ENCODE results near the gene LUC7L3. TPM values are rescaled to one million over a fixed set of nuclear protein-coding genes. Genes with fewer than 3 reads are reported as not detected.

The LUC7L3 gene
- total and polyA plus RNA-seq, 2 of the 13 experiments (the other 11 are each of a cell fraction or from before 2014, with no cell fraction given): 108 to 120 TPM

DNA sequence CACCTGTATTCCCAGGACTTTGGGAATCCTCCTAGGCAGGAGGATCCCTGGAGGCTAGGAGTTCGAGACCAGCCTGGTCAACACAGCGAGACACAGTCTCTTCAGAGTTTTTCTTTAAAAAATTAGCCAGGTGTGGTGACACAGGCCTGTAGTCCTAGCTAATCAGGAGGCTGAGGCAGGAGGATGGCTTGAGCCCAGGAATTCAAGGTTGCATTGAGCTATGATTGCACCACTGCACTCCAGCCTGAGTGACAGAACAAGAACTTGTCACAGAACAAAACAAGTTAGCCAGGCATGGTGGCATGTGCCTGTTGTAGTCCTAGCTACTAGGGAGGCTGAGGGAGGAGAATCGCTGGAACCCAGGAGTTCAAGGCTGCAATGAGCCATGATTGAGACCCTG is 36.5 kb upstream of the LUC7L3 start (continued):
- TF ChIP-seq ZMYM3 (CRISPR knock-in tag; IDR thresholded peaks at IDR 0.05) (peak; percentile 77), KAT8 (CRISPR knock-in tag; IDR thresholded peaks at IDR 0.05) (0 out of 2 replicates have a peak, but pooled peaks have one; percentile 25), ZSCAN25 (CRISPR knock-in tag; IDR thresholded peaks at IDR 0.05) (no peak), JUNB (CRISPR knock-in tag; IDR thresholded peaks at IDR 0.05; ENCODE audit: borderline replicate concordance) (no peak), PRMT3 (CRISPR knock-in tag; IDR thresholded peaks at IDR 0.05; ENCODE audit: borderline replicate concordance, low read depth) (no peak), GLI4 (CRISPR knock-in tag; IDR thresholded peaks at IDR 0.05; ENCODE audit: borderline replicate concordance) (no peak), ZSCAN29 (CRISPR knock-in tag; conservative IDR thresholded peaks at IDR 0.05) (no peak), ZNF354B (CRISPR knock-in tag; IDR thresholded peaks at IDR 0.05) (no peak), ZNF737 (CRISPR knock-in tag; IDR thresholded peaks at IDR 0.05; ENCODE audit: borderline replicate concordance) (no peak), ZNF713 (CRISPR knock-in tag; IDR thresholded peaks at IDR 0.05) (no peak), POLR2AphosphoS2 (IDR thresholded peaks at IDR 0.05; ENCODE audit: low read depth, low read length) (no peak), SMC3 (IDR thresholded peaks at IDR 0.05; ENCODE audit: low read length) (0 out of 2 replicates have a peak, but pooled peaks have one; percentile 3), CEBPG (CRISPR knock-in tag; IDR thresholded peaks at IDR 0.05) (peak; percentile 75), ZNF619 (CRISPR knock-in tag; IDR thresholded peaks at IDR 0.05) (no peak), ZFX (CRISPR knock-in tag; IDR thresholded peaks at IDR 0.05; ENCODE audit: low read depth) (no peak)
- TF ChIP-seq, protein P1, sequence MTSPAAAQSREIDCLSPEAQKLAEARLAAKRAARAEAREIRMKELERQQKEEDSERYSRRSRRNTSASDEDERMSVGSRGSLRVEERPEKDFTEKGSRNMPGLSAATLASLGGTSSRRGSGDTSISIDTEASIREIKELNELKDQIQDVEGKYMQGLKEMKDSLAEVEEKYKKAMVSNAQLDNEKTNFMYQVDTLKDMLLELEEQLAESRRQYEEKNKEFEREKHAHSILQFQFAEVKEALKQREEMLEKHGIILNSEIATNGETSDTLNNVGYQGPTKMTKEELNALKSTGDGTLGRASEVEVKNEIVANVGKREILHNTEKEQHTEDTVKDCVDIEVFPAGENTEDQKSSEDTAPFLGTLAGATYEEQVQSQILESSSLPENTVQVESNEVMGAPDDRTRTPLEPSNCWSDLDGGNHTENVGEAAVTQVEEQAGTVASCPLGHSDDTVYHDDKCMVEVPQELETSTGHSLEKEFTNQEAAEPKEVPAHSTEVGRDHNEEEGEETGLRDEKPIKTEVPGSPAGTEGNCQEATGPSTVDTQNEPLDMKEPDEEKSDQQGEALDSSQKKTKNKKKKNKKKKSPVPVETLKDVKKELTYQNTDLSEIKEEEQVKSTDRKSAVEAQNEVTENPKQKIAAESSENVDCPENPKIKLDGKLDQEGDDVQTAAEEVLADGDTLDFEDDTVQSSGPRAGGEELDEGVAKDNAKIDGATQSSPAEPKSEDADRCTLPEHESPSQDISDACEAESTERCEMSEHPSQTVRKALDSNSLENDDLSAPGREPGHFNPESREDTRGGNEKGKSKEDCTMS (CRISPR knock-in tag; conservative IDR thresholded peaks at IDR 0.05): no peak
- TF ChIP-seq, protein P2, sequence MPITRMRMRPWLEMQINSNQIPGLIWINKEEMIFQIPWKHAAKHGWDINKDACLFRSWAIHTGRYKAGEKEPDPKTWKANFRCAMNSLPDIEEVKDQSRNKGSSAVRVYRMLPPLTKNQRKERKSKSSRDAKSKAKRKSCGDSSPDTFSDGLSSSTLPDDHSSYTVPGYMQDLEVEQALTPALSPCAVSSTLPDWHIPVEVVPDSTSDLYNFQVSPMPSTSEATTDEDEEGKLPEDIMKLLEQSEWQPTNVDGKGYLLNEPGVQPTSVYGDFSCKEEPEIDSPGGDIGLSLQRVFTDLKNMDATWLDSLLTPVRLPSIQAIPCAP (CRISPR knock-in tag; IDR thresholded peaks at IDR 0.05; ENCODE audit: low read depth): no peak
- TF ChIP-seq, protein P3, sequence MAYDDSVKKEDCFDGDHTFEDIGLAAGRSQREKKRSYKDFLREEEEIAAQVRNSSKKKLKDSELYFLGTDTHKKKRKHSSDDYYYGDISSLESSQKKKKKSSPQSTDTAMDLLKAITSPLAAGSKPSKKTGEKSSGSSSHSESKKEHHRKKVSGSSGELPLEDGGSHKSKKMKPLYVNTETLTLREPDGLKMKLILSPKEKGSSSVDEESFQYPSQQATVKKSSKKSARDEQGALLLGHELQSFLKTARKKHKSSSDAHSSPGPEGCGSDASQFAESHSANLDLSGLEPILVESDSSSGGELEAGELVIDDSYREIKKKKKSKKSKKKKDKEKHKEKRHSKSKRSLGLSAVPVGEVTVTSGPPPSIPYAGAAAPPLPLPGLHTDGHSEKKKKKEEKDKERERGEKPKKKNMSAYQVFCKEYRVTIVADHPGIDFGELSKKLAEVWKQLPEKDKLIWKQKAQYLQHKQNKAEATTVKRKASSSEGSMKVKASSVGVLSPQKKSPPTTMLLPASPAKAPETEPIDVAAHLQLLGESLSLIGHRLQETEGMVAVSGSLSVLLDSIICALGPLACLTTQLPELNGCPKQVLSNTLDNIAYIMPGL (CRISPR knock-in tag; IDR thresholded peaks at IDR 0.05; ENCODE audit: borderline replicate concordance in 1 of 2, low read depth in 1 of 2): no peak
- TF ChIP-seq, protein P4, sequence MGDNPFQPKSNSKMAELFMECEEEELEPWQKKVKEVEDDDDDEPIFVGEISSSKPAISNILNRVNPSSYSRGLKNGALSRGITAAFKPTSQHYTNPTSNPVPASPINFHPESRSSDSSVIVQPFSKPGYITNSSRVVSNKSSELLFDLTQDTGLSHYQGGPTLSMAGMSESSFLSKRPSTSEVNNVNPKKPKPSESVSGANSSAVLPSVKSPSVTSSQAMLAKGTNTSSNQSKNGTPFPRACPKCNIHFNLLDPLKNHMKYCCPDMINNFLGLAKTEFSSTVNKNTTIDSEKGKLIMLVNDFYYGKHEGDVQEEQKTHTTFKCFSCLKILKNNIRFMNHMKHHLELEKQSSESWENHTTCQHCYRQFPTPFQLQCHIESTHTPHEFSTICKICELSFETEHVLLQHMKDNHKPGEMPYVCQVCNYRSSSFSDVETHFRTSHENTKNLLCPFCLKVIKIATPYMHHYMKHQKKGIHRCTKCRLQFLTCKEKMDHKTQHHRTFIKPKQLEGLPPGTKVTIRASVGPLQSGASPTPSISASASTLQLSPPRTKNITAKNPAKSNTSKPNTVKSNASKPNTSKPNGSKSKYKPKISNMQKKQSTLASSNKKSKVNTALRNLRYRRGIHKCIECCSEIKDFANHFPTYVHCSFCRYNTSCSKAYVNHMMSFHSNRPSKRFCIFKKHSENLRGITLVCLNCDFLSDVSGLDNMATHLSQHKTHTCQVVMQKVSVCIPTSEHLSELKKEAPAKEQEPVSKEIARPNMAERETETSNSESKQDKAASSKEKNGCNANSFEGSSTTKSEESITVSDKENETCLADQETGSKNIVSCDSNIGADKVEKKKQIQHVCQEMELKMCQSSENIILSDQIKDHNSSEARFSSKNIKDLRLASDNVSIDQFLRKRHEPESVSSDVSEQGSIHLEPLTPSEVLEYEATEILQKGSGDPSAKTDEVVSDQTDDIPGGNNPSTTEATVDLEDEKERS (CRISPR knock-in tag; IDR thresholded peaks at IDR 0.05): 0 out of 2 replicates have a peak, but pooled peaks have one; percentile 34
